NT2/D1 (cell line): ENCODE data around the gene STAB1.

Source experiments
- DNase-seq: peaks from one replicate; pipeline ENCODE4 v3.0.0-alpha.2; 2011; ENCODE audit warnings: low read depth, low spot score
- H3K27me3 ChIP-seq: 2 replicates; pipeline ENCODE4 v1.6.0; 2011; ENCODE audit warnings: mild to moderate bottlenecking; ENCODE audit not compliant: insufficient read length, insufficient read depth
- H3K36me3 ChIP-seq: 2 replicates; pipeline ENCODE4 v1.6.1; 2011; ENCODE audit warnings: mild to moderate bottlenecking, low read length, mixed read lengths; ENCODE audit not compliant: insufficient read depth, insufficient read length
- H3K4me1 ChIP-seq: 2 replicates; pipeline ENCODE4 v1.5.1; 2011; ENCODE audit not compliant: insufficient read depth, insufficient read length
- H3K4me3 ChIP-seq: 2 replicates; pipeline ENCODE4 v1.5.1; 2011; ENCODE audit warnings: low read depth; ENCODE audit not compliant: insufficient read length
- H3K9ac ChIP-seq: 2 replicates; pipeline ENCODE4 v1.6.0; 2011; ENCODE audit warnings: low read depth; ENCODE audit not compliant: insufficient read length
- H3K9me3 ChIP-seq: 2 replicates; pipeline ENCODE4 v1.5.1; 2011; ENCODE audit warnings: mild to moderate bottlenecking, low read length; ENCODE audit not compliant: insufficient read depth
- SUZ12 ChIP-seq: IDR thresholded peaks from 2 replicates; pipeline ENCODE4 v1.6.1; 2011; ENCODE audit not compliant: insufficient read length, insufficient read depth; ENCODE audit errors: extremely low read depth
- YY1 ChIP-seq: IDR thresholded peaks from 2 replicates; pipeline ENCODE4 v1.6.1; 2011; ENCODE audit not compliant: insufficient read length, insufficient read depth
- ZNF274 ChIP-seq: IDR thresholded peaks from 2 replicates; pipeline ENCODE4 v1.6.1; 2011; ENCODE audit warnings: mild to moderate bottlenecking, low read depth, low read length

The STAB1 gene, protein sequence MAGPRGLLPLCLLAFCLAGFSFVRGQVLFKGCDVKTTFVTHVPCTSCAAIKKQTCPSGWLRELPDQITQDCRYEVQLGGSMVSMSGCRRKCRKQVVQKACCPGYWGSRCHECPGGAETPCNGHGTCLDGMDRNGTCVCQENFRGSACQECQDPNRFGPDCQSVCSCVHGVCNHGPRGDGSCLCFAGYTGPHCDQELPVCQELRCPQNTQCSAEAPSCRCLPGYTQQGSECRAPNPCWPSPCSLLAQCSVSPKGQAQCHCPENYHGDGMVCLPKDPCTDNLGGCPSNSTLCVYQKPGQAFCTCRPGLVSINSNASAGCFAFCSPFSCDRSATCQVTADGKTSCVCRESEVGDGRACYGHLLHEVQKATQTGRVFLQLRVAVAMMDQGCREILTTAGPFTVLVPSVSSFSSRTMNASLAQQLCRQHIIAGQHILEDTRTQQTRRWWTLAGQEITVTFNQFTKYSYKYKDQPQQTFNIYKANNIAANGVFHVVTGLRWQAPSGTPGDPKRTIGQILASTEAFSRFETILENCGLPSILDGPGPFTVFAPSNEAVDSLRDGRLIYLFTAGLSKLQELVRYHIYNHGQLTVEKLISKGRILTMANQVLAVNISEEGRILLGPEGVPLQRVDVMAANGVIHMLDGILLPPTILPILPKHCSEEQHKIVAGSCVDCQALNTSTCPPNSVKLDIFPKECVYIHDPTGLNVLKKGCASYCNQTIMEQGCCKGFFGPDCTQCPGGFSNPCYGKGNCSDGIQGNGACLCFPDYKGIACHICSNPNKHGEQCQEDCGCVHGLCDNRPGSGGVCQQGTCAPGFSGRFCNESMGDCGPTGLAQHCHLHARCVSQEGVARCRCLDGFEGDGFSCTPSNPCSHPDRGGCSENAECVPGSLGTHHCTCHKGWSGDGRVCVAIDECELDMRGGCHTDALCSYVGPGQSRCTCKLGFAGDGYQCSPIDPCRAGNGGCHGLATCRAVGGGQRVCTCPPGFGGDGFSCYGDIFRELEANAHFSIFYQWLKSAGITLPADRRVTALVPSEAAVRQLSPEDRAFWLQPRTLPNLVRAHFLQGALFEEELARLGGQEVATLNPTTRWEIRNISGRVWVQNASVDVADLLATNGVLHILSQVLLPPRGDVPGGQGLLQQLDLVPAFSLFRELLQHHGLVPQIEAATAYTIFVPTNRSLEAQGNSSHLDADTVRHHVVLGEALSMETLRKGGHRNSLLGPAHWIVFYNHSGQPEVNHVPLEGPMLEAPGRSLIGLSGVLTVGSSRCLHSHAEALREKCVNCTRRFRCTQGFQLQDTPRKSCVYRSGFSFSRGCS (N-terminal part only)

DNA sequence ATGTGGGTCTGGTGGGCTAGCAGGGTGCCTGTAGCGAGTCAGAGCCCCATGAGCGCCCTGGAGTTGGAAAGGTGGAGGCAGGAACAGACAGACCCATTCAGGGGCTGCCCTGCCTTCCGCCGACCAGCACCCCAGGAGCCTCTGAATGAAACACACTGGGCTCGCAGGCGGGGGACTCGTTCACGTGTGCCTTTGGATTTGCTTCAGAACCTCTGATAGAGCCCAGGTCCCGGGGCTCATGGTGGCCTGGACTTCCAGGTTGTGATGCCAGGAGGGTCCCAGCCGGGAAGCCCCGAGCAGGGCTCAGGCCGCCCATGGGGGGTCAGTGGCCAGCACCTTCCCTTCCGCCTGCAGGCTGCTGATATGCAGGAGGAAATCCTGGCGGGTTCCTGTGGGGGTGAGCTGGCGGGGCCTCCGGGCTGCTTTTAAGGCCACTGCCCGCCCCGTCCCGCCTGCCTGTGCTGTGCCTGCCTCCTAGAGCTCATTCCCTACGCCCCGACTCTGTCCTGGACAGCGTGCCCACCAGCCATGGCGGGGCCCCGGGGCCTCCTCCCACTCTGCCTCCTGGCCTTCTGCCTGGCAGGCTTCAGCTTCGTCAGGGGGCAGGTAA lies at the start of gene STAB1:
STAB1 (plus strand) TSS at position 453 of the 610 bp plus-strand sequence; CDS start at position 529, 76 bp downstream.
- peaks cover 8% of the 10 kb centered on the region for H3K4me1 ChIP-seq
- H3K9me3 ChIP-seq: no peaks in the 10 kb centered on the region
- H3K9ac ChIP-seq: no peak within 1 kb of the TSS
- no peak within 1 kb of the TSS for H3K4me3 ChIP-seq
- TF ChIP-seq ZNF274 (no peak), SUZ12 (no peak), YY1 (no peak)
- peaks cover 3% of the 10 kb centered on the region for H3K27me3 ChIP-seq
- DNase-seq: no peak
- peaks cover 40% of the 10 kb centered on the region for H3K36me3 ChIP-seq

DNA sequence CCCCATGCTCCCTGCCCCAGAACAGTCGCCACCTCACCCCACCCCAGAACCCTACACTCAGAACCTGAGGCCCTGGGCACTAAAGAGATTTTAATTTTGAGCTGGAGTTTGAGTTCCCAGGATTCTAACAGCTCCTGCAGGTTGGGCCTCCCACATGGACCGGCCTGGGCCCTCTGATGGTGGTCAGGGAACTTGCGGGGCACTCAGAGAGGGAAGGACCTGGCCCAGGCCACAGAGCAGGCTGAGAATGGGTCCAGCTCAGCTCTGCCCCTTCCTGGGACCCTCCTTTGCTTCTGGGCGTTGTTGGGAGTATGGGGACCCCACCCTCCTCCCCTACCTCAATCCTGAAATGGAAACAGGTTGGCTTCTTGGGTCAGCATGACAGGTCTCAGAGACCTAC lies 49.1 kb upstream of the STAB1 start:
- Histone ChIP-seq H3K27me3 (peaks cover 14% of the 10 kb centered on the region), H3K36me3 (peaks cover 5% of the 10 kb centered on the region), H3K4me1 (peaks cover 33% of the 10 kb centered on the region), H3K9me3 (no peaks in the 10 kb centered on the region), H3K9ac (no peak overlapping the region), H3K4me3 (no peak overlapping the region)
- no peak for DNase-seq
- TF ChIP-seq ZNF274 (no peak), YY1 (no peak), SUZ12 (no peak)

DNA sequence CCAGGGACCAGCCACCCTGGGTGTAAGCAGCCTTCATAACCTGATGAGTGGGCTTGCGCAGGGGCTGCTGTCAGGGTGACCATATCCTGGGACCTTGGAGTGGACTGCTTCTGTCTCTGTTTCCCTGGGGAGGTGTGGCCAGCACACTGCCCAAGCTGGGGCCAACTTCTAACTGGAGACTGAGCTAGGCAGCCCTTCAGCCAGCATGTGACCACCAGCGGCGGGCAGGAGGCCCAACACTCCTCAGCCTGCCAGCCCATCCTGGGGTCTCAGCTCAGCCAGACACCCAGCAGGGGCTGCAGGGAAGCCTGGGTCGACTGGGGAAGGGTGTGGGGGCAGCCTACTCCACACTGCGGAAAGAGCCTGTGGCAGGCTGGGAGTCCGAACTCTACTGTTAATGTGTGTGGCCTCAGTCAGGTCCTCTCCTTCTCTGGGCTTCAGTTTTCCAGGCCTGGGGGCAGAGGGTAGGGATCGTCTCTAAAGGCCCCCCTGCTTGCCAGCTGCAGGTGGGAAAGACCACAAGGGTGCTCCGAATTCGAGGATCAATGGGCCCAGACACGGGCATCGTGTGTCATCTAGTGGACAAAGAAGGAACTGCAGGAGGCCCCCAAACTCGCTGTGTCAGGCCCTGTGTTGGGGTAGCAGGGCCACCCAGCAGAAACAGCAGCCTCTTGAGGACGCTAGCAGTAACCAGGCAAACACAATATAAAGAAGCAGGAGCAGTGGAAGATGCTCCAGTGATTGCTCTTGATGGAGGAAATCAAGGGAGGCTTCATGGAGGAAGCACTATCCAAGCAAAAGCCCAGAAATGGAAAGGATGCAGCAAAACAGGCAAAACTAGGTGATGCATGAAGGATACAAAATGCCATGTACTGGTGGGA lies 48.3 kb upstream of the STAB1 start:
- Histone ChIP-seq H3K9ac (peak overlapping the region; percentile 45), H3K27me3 (peaks cover 14% of the 10 kb centered on the region), H3K4me3 (no peak overlapping the region), H3K4me1 (peaks cover 39% of the 10 kb centered on the region), H3K9me3 (no peaks in the 10 kb centered on the region), H3K36me3 (peaks cover 12% of the 10 kb centered on the region)
- peak; percentile 60 for DNase-seq
- TF ChIP-seq ZNF274 (no peak), YY1 (no peak), SUZ12 (no peak)

DNA sequence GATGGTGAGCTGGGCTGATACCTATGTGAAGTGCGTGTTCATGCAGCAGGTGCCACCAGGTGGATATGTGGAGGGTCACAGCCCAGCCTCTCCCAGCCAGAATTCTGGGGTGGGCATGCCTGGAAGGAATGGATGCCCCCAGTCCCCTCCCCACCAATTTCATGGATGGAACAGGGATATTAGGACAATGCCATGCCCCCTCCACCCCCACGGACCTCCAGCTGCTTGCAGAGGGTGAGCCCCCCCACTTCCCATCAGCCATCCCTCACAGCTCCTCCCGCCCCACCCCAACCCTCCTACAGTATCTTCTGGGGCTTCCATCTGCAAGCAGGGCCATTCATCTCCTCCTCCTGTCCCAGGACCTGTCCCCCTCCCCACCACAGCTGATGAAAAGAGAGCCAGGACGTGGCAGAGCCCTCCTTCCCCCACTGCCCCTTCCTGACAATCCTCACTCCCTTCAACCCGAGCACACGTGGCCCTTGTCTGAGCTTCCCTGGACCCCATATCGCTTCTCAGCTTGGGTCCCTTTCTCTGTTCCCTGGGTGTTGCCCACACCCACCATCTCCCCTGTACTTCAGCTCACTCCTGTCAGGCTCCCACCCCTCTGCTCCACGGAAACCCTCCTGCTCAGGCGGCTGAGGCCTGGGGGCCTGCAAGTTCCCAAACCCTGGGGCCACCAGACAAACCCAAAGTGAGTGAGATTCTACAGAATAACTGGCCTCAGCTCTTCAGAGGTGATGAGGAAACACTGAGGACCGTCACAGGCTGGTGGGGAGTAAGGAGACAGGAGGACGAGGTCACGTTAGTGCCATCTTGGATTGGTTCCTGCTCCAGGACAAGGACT lies 47.4 kb upstream of the STAB1 start:
- H3K27me3 ChIP-seq: peaks cover 14% of the 10 kb centered on the region
- H3K4me1 ChIP-seq: peaks cover 46% of the 10 kb centered on the region
- H3K36me3 ChIP-seq: peaks cover 14% of the 10 kb centered on the region
- no peak for TF ChIP-seq ZNF274
- TF ChIP-seq YY1: no peak
- no peak for TF ChIP-seq SUZ12
- no peak overlapping the region for H3K4me3 ChIP-seq
- no peaks in the 10 kb centered on the region for H3K9me3 ChIP-seq
- no peak overlapping the region for H3K9ac ChIP-seq
- no peak for DNase-seq

DNA sequence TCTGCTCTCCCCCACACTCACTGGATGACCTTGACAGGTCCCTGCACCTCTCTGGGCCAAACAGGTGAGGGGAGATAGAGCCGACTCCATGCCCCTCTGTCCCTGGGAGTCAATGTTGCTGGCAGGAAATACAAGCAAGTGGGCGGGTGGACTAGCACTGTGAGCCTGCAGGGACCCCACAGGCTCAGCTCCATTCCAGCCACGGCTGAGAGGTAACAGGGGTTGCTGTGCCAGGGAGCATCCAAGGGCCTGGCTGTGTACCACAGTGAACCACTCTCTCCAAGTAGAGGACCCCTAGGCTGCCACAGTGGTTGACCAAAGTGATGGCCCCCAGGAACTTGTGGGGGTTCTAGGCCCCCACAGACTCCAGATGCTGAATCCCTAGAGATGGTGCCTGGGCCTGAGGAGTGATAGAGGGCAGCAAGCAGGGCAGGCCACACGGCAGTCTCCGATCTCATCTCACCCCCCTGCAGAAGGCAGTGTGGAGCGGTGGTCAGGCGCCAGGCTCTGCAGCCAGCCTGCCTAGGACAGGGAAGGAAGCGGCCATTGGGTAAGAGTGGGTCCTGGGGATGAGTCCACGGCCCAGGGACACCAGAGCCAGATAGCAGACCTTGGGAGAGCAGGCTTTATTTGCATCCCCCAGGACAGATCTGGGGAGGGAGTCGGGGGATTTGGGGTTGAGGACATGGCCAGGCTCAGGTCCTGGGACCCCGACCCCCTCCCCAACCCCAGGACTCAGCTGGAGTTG lies 44.5 kb upstream of the STAB1 start:
- Histone ChIP-seq H3K9ac (peak overlapping the region; percentile 46), H3K4me1 (peaks cover 54% of the 10 kb centered on the region), H3K27me3 (peaks cover 11% of the 10 kb centered on the region), H3K9me3 (no peaks in the 10 kb centered on the region), H3K4me3 (no peak overlapping the region), H3K36me3 (peaks cover 14% of the 10 kb centered on the region)
- no peak for DNase-seq
- TF ChIP-seq YY1 (no peak), SUZ12 (no peak), ZNF274 (no peak)
